ENCODE data around the gene UBL4A.

UBL4A gene

DNA sequence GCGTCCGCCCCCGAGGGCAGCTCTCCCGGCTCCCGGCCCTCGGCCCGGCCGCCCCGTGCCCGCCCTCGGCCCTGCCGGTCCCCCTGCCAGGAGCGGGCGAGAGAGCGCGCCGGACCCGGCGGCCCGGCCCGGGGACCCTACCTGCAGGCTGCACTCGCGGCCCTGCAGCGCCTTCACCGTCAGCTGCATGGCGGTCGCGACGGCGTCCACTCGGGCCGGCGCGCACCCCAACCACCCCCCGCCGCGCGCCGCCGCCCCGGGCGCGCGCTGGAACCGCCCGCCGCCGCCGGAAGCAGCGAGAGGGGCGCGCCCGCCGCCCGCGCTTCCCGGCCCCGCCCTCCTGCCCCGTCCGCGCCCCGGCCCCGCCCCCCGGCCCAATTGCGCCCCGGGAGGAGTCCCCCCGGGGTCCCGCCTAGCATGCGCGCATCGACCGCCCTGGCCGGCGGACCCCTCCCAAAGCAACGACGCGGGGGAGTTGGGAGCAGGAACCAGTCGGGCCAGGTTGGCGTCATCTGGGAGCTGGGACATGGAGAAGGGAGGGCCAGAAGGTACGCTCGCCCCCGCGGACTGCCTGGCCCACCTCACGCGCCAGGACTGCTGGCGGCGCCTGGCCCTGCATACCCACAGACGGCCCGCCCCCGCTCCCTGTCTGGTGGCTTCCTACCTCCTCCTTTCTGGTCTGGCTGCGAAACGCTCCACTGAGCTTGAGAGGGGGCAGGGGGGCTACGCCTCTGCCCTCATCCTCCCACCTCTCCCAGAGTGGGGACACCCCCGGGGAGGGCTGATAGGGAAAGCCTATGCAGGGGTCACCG is at the start of gene UBL4A:
UBL4A (minus strand) TSS at position 220 of the 812 bp plus-strand sequence; CDS start at position 189, 31 bp downstream.
- DNase-seq: peak; percentile 15

DNA sequence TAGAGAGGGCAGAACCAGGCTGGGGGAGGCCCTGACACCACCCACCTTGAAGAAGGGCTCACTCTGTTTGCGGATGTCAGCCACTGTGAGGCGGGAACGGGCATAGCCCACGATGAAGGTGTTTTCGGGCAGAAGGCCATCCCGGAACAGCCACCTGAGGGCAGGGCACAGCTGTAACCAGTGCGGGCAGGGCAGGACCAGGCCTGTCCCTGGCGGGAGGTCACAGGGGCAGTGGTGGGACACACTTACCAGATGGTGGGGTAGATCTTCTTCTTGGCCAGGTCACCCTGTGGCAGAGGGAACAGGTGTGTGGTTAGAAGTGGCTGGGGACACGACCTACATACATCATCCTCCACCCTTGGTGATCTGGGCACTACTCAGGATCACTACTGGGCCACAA is 49.5 kb upstream of the UBL4A start:
- DNase-seq: no peak

DNA sequence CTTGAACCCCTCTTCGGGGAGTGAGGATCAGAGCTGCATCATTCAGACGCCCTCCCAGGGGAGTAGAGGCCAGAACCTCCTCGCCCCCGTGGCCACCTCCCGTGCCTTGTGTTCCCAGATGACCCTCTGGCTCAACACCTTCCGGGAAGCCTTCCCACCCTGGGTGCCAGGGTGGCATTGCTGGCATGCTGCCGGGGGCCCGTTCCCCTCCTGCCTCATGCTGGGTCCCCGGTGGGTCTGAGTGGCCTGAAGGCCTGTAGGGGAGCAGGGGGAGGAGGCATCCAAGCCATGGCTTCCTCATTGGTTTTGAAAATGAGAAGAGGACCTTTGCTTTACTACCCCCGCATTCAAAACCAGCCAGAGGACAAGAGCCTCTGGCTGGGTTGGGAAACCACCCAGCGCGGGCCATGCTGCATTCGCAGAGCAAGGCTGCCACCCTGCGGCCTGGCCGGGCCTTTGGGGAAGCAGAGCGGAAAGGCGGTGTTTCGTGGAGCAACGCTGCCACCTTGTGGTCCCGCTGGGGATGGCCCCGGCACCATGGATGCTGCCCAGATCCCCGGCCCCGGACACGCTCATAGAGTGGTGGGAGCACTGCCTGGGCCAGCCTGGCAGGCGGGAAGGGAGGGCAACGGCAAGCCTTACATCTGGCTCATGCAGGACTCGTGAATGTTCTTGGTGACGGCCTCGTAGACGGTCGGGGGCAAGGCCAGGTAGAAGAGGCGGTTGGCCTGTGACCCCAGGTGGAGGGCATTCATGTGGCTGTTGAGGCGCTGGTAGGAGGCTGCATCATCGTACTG is 48.3 kb upstream of the UBL4A start:
- peak; percentile 63 for DNase-seq

DNA sequence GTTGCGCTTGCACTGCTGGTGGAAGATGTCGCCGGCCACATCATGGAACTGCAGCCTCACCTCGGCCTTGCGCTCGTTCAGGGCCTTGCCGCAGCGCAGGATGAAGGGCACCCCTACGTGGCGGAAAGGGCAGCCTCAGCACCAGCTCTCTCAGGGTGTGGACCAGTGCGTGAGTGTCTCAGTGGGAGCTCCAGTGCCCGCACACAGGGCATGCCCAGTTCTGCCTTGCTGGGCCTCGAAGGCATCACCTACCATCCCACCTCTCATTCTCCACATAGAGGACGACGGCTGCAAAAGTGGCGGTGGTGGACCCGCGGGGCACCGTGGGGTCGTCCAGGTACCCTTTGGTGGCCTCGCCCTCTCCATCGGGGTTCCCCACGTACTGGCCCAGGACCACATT is 46.3 kb upstream of the UBL4A start:
- no peak for DNase-seq

DNA sequence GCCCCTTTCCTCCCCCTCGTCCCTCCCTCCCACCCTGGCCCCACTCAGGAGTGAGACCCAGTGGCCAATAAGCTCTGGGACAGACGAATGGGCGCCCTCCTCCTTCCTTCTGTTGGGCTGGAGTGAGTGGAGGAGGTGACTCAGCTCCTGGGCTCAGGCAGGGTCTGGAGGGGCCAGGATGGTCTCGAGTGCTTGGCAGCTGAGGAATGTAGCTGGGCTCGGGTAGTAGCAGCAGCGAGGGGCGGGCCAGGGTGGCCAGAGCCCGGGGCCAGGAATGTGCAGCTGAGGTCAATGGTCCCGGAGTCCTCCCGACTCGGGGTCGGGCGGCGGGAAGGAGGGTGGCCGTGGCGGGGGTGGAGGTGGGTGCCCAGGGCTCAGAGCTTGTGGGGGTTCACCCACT is 45.2 kb upstream of the UBL4A start:
- no peak for DNase-seq

DNA sequence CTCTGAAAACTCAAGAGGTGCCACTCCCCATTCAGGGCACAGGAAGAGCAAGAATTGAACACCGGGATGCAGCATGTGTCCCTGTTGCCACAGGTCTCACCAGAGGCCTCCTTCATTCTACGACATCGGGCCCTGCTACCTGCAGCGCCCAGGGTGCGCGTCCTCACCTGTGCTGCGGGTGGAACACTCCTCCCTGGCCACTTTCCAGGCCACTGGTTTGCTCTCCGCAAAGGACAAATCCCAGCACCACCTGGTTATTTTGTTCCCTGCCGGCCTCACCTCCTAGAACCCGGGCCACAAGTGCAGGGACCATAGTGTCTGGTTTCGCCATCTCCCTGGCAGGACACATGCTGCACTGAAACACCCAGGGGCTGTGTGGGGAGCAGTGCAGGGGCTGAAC is 43.9 kb upstream of the UBL4A start:
- no peak for DNase-seq

DNA sequence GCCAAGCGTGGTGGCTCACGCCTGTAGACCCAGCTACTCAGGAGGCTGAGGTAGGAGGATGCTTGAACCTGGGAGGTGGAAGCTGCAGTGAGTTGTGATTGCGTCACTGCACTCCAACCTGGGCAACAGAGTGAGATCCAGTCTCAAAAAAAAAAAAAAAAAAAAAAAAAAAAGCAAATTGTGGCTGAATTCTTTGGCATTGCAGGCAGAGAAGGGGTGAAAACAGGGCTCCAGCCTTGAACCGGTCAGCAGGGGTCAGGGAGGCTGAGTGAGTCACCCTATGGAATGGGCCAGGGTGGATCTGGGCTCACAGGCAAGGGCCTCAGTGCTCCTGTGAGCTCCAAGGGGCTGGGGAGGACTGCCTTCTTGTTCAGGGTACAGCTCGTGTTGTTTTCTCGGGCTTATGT is 42.8 kb upstream of the UBL4A start:
- DNase-seq: no peak

DNA sequence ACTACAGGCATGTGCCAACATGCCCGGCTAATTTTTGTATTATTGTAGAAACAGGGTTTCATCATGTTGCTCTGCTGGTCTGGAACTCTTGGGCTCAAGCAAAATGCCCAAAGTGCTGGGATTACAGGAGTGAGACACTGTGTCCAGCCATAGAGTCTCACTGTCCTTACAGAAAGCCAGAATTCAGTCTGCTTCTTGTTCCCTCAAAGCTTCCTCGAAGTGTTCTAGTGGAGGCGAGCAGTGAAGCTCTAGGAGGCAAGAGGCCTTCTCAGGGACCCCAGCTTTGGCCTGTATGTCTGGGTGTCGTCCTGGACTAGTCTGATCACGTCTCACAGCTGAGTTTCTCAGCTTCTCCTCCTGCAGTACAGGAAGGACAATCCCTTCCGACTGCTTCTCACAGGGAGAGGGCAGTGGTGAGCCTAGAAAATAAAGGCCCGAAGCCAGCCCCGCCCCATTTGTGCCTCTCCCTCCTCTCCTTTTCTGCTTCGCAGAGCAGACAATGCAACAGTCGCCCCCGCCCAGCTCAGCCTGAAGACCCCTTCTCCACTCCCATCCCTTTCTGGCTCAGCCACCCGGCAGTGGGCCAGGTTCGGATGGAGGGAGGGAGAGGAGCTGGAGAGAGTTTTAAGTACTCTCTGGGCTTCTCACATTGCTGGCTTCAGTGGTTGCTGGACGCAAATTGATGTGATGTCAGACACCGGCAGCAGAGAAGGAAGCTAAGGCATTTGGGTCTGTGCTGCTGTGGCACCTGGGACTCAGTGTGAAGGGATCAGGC is 40.7 kb upstream of the UBL4A start:
- DNase-seq: peak; percentile 65

DNA sequence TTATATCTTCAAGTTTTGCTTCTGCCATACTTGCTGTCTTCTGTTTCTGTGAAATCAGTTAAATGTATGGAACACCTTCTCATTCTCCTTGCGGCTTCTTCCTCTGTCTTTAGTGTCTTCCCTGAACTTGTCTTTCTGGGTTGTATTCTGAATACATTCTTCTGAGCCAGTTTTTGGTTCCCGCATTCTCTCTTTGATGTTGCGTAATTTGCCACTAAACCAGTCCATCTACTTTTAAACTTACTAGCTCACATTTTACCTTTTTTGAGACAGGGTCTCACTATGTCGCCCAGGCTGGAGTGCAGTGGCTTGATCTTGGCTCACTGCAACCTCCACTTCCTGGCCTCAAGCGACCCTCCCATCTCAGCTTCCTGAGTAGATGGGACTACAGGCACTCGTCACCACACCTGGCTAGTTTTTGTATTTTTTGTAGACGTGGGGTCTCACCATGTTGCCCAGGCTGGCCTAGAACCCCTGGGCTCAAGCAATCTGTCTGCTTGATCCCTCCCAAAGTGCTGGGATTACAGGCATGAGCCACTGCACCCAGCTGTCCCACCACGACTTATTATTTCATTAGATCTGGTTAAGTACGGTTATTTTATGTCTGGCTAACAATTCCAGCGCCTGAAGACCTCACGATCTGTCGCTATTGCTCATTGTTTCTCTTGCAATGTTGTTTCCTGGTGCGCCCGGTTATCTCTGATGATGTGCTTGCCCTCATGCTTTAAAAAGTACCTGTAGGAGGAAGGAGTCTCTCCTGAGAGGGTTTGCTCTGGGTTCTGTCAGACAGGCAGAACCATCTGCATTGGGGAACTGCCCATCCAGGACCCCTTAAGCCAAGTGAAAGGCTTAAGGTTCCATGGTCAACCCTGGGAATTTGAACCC is 39.4 kb upstream of the UBL4A start:
- no peak for DNase-seq

DNA sequence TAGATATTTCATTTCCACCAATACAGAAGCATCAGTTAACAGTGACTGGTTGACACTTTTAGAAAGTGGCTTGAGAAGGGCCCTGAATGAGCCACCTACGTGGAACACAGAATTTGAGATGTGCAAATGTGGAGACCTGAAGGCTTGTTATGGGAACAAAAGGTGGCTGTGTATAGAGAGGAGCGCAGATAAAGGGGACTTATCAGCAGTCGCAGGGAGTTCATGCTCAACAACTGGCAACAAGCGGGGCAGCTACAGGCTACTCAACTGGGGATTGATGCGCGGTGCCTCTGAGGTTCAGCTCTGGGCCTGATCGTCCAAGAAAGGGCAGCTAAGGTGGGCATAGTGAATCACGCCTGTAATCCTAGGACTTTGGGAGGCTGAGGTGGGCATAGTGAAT is 33.0 kb upstream of the UBL4A start:
- no peak for DNase-seq

DNA sequence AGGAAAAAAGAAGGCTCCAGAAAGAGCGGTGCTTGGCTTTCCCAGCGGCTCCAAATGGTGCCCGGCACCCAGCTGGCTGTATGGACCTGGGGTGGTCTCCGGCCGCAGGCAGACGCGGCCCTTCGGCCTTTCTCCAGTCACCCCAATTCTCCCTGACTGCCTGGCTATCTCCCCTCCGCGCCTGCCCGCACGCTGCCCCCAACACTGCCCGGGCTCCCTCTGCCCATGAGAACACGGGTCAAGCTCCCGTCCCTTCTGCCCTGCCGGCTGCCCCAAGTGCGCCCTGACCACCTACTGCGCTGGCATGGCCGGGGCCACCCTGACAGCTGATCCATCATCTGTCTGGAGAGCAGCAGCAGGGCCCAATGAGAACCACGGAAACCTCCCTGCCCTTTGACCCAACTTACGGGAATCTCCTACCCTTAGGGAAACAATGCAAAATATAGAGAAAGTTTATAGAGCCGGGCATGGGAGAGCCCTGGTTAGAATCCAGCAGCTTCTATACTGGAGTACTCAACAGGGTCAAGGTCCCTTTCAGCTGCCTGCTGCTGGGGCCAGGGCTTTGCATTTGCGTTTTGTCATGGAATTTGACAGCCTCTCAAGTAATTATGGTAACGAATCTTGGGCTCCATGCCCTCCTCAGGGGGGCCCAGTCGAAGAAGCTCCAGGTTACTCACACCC is 30.8 kb upstream of the UBL4A start:
- no peak for DNase-seq

DNA sequence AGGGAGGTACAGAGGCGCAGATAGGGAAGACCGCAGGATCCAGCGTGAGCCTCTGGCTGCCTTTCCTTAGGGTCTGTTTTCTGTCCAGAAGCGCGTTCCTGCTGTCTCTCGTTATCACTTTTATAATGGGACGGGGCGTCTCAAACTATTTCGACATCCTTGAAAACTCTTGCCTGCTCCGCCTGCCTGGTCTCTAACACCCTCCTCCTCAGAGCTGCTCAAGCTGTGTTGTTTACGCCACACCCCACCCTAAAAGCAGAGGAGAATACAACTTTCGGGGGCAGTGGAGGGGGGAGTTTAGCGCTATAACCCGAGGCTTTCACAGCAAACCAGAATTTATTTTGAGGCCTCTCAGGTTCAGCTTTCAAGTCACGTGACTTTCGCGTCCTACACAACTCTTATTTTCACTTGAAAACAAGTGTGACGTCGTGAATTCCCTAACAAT is 30.3 kb upstream of the UBL4A start:
- DNase-seq: no peak

DNA sequence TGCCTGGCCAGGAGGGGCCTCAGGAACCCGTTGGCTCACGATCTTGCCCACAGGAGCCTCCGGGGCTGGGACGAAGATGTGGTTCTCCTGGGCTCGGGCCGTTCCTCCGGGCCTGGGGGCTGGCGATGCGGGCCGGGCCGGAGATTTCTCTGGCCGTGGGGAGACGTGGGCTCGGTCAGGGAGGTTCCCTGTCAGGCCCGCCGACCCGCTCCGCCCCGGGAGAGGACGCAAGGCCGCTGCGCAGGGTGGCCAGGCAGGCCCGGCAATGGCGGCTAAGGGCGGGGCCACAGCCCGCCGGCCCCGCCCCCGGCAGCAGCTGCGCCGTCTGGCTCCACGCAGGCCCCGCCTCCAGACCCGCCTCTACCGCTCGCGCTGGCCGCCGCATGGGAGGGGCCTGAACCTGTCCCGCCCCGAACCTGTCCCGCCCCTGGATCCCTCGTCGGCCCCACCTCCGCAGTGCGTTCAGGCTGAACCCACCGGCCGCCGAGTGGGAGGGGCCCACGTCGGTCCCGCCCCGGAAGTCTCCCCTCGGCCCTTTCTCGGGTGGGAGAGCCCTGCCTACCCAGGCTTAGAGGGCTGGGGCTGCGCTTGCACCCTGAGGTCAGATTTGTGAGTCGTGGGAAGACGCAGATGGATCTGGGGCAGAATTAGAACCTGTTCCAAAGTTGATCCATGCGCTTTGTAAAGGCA is 29.7 kb upstream of the UBL4A start, which contains the start of gene FAM3A:
FAM3A (minus strand) TSS at position 267 of the 690 bp plus-strand sequence. CDS start 460 bp downstream, outside the sequence.
- DNase-seq: peak; percentile 78

DNA sequence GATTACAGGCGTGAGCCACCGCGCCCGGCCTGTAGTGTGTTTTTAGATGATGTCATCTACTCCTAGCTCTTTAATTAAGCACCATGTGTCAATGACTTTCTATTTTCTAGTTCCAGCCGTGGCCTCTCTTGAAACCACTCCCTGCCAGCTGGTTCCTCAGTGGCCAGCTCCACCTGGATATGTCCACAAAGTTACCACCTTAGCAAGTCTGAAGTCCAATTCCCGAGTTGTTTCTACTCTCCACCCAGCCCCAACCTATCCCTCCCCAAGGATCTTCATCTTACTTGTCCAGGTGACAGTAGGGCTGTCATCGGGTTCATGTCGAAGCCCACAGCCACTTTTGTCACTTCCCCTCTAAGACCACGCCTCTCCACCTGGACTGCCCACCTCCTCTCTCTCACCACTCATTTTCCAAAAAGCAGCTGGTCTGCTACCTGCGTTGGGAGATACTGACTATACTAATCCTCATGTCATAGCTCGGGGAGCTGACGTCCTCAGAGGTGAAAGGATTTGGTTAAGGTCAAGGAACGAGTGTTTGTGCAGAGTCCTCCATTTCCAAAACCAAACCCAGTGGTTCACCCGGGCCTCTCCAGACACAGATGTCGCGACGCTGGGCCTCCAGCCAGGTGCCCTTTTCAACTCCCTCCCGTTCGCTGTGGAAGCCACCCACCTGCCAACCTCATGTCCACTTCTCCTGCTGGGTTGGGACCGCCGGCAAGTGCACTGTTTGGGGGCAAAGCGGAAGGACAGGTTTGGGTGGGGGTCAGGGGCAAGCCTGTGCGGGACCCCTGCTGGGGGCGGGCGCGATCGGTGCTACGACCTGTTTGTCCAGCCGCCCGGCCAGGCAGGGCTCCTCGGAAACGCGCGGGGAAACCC is 28.9 kb upstream of the UBL4A start:
- peak; percentile 19 for DNase-seq

DNA sequence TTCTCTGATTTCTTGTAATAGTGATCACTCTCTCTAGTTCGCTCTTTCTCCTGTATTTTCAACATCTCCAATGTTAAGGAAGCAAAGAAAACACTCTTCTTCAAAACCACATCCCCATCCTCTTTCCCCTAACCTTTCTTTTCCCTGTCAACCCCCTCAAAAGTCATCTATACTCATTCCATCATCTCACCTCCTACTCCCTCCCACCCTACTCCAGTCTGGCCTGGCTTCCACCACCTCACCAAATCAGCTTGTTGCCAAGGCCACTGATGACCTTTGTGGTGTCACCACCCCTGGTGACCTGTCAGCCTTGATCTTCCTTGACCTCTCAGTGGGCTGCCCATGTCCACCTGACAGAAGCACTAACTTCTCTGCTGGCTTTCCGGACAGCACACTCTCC is 27.3 kb upstream of the UBL4A start:
- DNase-seq: no peak

DNA sequence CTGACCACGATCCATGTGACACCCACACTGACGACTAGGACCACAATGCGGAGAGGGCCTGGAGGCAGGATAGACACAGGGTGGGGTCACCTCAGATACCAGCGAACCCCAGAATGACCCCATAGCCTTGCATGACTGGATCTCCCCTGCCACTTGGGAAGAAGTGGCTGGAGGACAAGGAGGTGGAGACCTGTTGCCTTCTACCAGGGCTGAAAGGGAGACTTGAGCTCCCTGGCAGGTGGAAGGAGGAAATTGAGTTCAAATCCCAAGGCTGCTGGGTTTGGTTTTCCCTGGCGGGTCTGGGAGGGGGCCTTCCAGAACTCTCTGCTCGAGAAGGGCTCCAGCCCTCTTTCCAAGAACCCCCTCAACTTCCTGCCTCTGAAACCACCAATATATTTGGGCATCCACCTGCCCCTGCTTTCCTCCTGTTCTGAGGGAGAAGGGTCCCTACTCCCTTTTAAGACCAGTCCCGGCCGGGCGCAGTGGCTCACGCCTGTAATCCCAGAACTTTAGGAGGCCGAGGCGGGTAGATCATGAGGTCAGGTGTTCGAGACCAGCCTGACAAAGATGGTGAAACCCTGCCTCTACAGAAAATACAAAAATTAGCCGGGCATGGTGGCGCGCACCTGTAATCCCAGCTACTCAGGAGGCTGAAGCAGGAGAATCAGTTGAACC is 26.6 kb upstream of the UBL4A start:
- no peak for DNase-seq

DNA sequence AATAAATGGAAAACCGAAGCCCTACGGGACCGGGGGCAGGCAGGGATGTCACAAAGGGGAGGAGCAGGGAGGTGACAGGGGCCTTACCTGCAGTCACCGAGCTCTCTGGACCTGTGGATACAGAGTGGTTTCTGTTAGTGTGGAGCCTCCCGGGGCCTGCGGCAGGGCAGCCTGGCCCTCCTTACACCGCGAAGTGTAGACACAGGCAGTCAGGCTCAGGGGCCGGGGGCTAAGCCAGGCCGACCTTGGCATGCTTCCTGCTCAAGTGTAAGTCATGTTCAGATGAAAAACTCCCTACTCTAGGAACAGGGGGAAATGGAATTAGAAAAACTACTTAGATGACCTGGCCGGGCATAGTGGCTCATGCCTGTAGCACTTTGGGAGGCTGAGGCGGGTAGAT is 25.3 kb upstream of the UBL4A start:
- no peak for DNase-seq

DNA sequence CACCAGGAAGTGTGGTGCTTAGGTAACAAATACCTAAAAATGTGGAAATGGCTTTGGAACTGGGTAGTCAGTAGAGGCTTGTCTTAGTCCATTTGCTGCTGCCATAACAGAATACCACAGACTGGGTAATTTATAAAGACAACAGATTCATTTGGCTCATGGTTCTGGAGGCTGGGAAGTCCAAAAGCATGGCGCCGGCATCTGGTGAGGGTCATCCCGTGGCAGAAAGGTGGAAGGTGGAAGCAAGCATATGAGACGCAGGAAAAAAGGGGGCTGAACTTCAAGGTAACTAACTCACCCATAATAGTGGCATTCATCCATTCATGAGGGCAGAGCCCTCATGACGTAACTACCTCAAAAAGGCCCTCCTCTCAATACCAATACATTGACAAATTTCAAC is 23.0 kb upstream of the UBL4A start:
- no peak for DNase-seq

DNA sequence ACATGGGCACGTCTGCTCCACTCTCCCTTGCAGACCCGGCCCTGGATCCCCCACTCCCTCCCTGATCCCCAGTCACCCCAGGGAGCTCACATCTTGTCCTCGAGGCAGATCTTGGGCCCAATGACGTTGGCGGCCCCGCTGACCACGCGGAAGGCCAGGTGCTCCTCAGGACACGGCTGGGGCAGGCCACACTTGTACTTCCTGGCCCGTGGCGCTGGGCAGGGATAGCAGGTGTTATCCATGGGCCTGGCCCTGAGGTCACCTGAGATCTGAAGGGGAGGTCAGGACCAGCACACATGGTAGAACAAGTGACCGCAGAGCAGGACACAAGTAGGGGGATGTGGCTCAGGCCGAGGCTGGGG is 21.9 kb upstream of the UBL4A start:
- no peak for DNase-seq
